ENCODE results near the gene GREB1L.

GREB1L gene

GRCh38 chr18:21450503-21450902, 208.5 kb downstream of the GREB1L start:
- no peaks in the 10 kb centered on the region for H3K9me3 ChIP-seq
- no peak for DNase-seq
- H3K4me3 ChIP-seq (ENCODE audit: low read depth, low read length): no peak overlapping the region
- TF ChIP-seq CTCF (IDR thresholded peaks at IDR 0.05; ENCODE audit: low read depth, low read length): no peak
- no peaks in the 10 kb centered on the region for H3K27me3 ChIP-seq
- no peaks in the 10 kb centered on the region for H3K36me3 ChIP-seq
- H3K4me1 ChIP-seq: no peaks in the 10 kb centered on the region

- H3K9me3 ChIP-seq: no peaks in the 10 kb centered on the region
- H3K36me3 ChIP-seq: no peaks in the 10 kb centered on the region
- no peaks in the 10 kb centered on the region for H3K4me1 ChIP-seq
- TF ChIP-seq CTCF (IDR thresholded peaks at IDR 0.05; ENCODE audit: low read depth, low read length): no peak
- no peak overlapping the region for H3K4me3 ChIP-seq (ENCODE audit: low read depth, low read length)
- H3K27me3 ChIP-seq: no peaks in the 10 kb centered on the region
- DNase-seq: no peak
Measured at GRCh38 chr18:21450913-21451312, 208.9 kb downstream of the GREB1L start.

- no peaks in the 10 kb centered on the region for H3K4me1 ChIP-seq
- no peak overlapping the region for H3K4me3 ChIP-seq (ENCODE audit: low read depth, low read length)
- TF ChIP-seq CTCF (IDR thresholded peaks at IDR 0.05; ENCODE audit: low read depth, low read length): no peak
- H3K9me3 ChIP-seq: no peaks in the 10 kb centered on the region
- no peaks in the 10 kb centered on the region for H3K36me3 ChIP-seq
- H3K27me3 ChIP-seq: no peaks in the 10 kb centered on the region
- DNase-seq: no peak
Measured at GRCh38 chr18:21451851-21452250, 209.8 kb downstream of the GREB1L start.

- no peak for DNase-seq
- no peaks in the 10 kb centered on the region for H3K4me1 ChIP-seq
- H3K9me3 ChIP-seq: no peaks in the 10 kb centered on the region
- TF ChIP-seq CTCF (IDR thresholded peaks at IDR 0.05; ENCODE audit: low read depth, low read length): no peak
- no peak overlapping the region for H3K4me3 ChIP-seq (ENCODE audit: low read depth, low read length)
- no peaks in the 10 kb centered on the region for H3K27me3 ChIP-seq
- H3K36me3 ChIP-seq: no peaks in the 10 kb centered on the region
Measured at GRCh38 chr18:21452276-21452780, 210.3 kb downstream of the GREB1L start.

GRCh38 chr18:21452796-21453510, 210.9 kb downstream of the GREB1L start:
- no peak for TF ChIP-seq CTCF (IDR thresholded peaks at IDR 0.05; ENCODE audit: low read depth, low read length)
- no peaks in the 10 kb centered on the region for H3K27me3 ChIP-seq
- no peak for DNase-seq
- H3K9me3 ChIP-seq: no peaks in the 10 kb centered on the region
- H3K4me1 ChIP-seq: no peaks in the 10 kb centered on the region
- no peak overlapping the region for H3K4me3 ChIP-seq (ENCODE audit: low read depth, low read length)
- no peaks in the 10 kb centered on the region for H3K36me3 ChIP-seq

- DNase-seq: no peak
- Histone ChIP-seq H3K4me3 (ENCODE audit: low read depth, low read length) (no peak overlapping the region), H3K36me3 (no peaks in the 10 kb centered on the region), H3K9me3 (no peaks in the 10 kb centered on the region), H3K4me1 (no peaks in the 10 kb centered on the region), H3K27me3 (no peaks in the 10 kb centered on the region)
- no peak for TF ChIP-seq CTCF (IDR thresholded peaks at IDR 0.05; ENCODE audit: low read depth, low read length)
Measured at GRCh38 chr18:21453511-21453901, 211.5 kb downstream of the GREB1L start.

Data from BE2C (cell line).